ENCODE results near the gene MAP1LC3B2.

The MAP1LC3B2 gene

GRCh38 chr12:116538076-116538591 is 21.0 kb upstream of the MAP1LC3B2 start:
- DNase-seq, result no peak

- DNase-seq, result no peak
Observed at GRCh38 chr12:116538682-116539305, 20.4 kb upstream of the MAP1LC3B2 start.

GRCh38 chr12:116539361-116539771 is 19.8 kb upstream of the MAP1LC3B2 start:
- DNase-seq, result no peak

- no peak for DNase-seq
Observed at GRCh38 chr12:116539905-116540482, 19.2 kb upstream of the MAP1LC3B2 start.

GRCh38 chr12:116540622-116541152 is 18.5 kb upstream of the MAP1LC3B2 start:
- no peak for DNase-seq

- no peak for DNase-seq
Observed at GRCh38 chr12:116541547-116542344, 17.4 kb upstream of the MAP1LC3B2 start.

GRCh38 chr12:116542345-116542956 is 16.7 kb upstream of the MAP1LC3B2 start:
- no peak for DNase-seq

- DNase-seq, result no peak
Observed at GRCh38 chr12:116544656-116545055, 14.5 kb upstream of the MAP1LC3B2 start.

GRCh38 chr12:116545144-116545543 is 14.0 kb upstream of the MAP1LC3B2 start:
- no peak for DNase-seq

GRCh38 chr12:116545936-116546335 is 13.2 kb upstream of the MAP1LC3B2 start:
- DNase-seq, result no peak

GRCh38 chr12:116547955-116548501 is 11.2 kb upstream of the MAP1LC3B2 start:
- no peak for DNase-seq

GRCh38 chr12:116549993-116550392 is 9.2 kb upstream of the MAP1LC3B2 start:
- no peak for DNase-seq

GRCh38 chr12:116551151-116551550 is 8.0 kb upstream of the MAP1LC3B2 start:
- no peak for DNase-seq

GRCh38 chr12:116551619-116551951 is 7.6 kb upstream of the MAP1LC3B2 start:
- no peak for DNase-seq

GRCh38 chr12:116551952-116552772 is 7.0 kb upstream of the MAP1LC3B2 start:
- DNase-seq, result no peak

GRCh38 chr12:116552773-116553373 is 6.3 kb upstream of the MAP1LC3B2 start:
- no peak for DNase-seq

- DNase-seq, result no peak
Observed at GRCh38 chr12:116556356-116556952, 2.7 kb upstream of the MAP1LC3B2 start.

GRCh38 chr12:116556964-116557698 is 2.0 kb upstream of the MAP1LC3B2 start:
- DNase-seq, result no peak

GRCh38 chr12:116558280-116559161 is 660 bp upstream of the MAP1LC3B2 start:
- no peak for DNase-seq

All from activated CD4-positive, alpha-beta T cell treated with anti-CD3 and anti-CD28 coated beads for 48 hours (primary cell).